Right lobe of liver (tissue), 4 donors: ENCODE measurements around the gene TAOK1.

ENCODE experiments used
- POLR2A ChIP-seq: fragments of 450-650 bp; IDR thresholded peaks from one replicate; pipeline ENCODE4 v1.6.1; 2017; ENCODE audit warnings: antibody characterized with exemption, mild to moderate bottlenecking
- TF ChIP-seq, protein P1 (sequence below), 4 donors: fragments of 200-600 bp in 3 of 4; fragments of 450-650 bp in 1 of 4; IDR thresholded peaks; one replicate each; pipeline versions ENCODE4 v1.5.1 to v1.8.0; 2016 to 2022; ENCODE audit warnings: antibody characterized with exemption in 4 of 4, mild to moderate bottlenecking in 2 of 4
- donor health status: DM: no; HTN: no; CAD: no.
- donor health status: DM: no; HTN: no; CAD: no.
- donor health status: DM: no; HTN: yes; CAD: no.

GRCh38 chr17:29586676-29587469, 196.7 kb downstream of the TAOK1 start:
- no peak for TF ChIP-seq POLR2A
- TF ChIP-seq, protein P1, sequence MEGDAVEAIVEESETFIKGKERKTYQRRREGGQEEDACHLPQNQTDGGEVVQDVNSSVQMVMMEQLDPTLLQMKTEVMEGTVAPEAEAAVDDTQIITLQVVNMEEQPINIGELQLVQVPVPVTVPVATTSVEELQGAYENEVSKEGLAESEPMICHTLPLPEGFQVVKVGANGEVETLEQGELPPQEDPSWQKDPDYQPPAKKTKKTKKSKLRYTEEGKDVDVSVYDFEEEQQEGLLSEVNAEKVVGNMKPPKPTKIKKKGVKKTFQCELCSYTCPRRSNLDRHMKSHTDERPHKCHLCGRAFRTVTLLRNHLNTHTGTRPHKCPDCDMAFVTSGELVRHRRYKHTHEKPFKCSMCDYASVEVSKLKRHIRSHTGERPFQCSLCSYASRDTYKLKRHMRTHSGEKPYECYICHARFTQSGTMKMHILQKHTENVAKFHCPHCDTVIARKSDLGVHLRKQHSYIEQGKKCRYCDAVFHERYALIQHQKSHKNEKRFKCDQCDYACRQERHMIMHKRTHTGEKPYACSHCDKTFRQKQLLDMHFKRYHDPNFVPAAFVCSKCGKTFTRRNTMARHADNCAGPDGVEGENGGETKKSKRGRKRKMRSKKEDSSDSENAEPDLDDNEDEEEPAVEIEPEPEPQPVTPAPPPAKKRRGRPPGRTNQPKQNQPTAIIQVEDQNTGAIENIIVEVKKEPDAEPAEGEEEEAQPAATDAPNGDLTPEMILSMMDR (IDR thresholded peaks at IDR 0.05), result no peak
